T47D (cell line): ENCODE data around the gene TMEM131L.
"Not testable (repeated sequence)": the region's sequence is repeated elsewhere in the genome, so short reads cannot be mapped to it uniquely, and the experiment has no call there.

ENCODE experiments used
- DNase-seq, 2 experiments: peaks; one replicate each; pipeline versions ENCODE4 v3.0.0 to v3.0.0-alpha.2; 2011 to 2012; ENCODE audit warnings: low read depth in 1 of 2, low spot score in 1 of 2
- JUND ChIP-seq: IDR thresholded peaks from 2 replicates; pipeline ENCODE4 v1.6.1; 2012; ENCODE audit warnings: low read depth
- in situ Hi-C: cut with HindIII; loops from 2 replicates; pipeline ENCODE4 v1.10.0; 2016; ENCODE audit warnings: low sequenced_read_pairs, low pct_unique_long_range_greater_than_20kb

Gene TMEM131L

GRCh38 chr4:153647975-153648374 lies 181.8 kb downstream of the TMEM131L start:
- no peak for TF ChIP-seq JUND
- no peak for DNase-seq
- in situ Hi-C loops, result no loop called here

DNA sequence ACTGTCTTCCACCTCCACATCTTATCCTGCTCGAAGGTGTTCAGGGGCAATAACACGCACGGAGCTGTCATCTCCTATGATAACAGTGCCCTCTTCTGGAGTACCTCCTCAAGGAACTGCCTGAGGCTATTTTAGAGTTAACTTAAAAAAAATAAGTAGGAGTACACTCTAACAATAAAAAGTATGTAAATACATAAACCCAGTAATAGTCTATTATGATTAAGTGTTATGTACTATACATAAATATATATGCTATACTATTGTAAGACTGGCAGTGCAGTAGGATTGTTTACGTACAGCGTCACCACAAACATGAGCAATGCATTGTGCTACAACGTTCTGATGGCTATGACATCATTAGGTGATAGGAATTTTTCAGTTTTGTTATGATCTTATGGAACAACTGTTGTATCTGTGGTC lies 183.4 kb downstream of the TMEM131L start:
- in situ Hi-C loops, result no loop called here
- DNase-seq, result peak in 1 of 2 experiments; percentile 40
- TF ChIP-seq JUND, result no peak

DNA sequence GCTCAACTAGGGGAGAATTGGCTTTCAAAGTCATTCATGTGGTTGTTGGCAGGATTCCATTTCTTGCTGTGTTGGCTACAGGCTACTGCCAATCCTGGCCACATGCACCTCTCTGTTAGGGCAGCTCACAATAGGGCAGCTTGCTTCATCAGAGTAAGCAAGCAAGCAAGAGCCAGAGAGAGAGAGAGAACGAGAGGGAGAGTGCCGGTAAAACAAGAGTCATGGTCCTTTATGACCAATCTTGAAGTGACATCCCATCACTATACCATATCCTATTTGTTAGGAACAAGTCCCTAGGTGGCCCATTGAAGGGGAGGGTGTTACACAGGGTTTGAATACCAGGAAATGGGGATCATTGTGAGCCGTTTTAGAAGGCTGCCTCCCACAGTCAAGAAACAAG lies 185.0 kb downstream of the TMEM131L start:
- DNase-seq, result no peak
- in situ Hi-C loops, result no loop called here
- no peak for TF ChIP-seq JUND

DNA sequence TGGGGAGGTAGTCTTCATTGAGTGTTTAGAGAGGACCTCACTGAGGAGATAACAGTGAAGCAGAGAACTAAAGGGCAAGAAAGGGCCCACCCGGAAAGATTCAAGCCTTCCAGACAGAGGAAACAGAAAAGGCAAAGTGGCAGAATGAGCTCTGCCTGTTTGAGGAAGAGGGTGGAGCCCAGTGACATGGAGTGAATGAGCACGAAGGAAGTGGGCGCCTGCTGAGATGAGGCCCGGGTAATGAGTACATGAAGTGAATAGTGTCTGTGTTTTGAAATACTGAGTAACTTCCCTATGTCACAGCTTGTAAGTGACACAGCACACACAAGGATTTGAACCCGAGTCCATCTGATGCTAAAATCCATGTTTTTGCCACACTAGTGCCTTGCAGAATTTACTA lies 185.4 kb downstream of the TMEM131L start:
- in situ Hi-C loops, result no loop called here
- TF ChIP-seq JUND, result no peak
- DNase-seq, result no peak

DNA sequence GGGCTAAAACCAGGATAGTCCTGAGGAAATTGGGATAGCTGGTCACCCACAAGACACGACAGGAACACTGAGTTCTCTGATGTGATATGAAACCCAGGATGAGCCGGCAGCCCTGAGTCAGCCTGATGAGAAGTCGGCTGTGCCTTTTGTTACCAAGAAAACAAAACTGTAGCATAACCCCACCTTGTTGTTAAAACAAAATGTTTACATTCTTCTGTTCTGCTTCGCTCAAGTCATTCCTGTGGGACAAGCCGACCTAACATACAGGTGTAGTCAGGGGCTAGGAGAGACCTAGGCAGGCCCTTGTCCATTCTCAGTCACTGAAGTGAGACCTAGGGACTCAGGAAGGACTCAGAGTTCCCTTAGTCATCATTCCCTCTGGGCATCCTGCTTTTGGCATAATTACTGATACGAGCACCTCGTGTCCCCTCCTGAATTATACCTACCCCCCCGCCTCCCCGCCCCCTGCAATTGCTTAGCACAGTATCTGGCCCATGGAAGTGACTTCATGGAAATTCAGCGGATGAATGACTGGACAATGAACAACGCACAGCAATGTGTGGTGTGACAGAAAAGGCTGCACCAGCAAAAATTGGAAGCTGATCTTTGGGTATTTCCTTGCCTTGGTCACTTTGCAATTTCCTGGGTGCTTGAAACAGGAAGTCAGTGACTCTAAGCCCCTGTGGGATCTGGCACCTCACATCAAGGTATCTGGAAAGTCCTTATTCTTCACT lies 186.1 kb downstream of the TMEM131L start:
- in situ Hi-C loops, result no loop called here
- DNase-seq, result no peak
- TF ChIP-seq JUND, result no peak

GRCh38 chr4:153655002-153655541 lies 188.9 kb downstream of the TMEM131L start:
- in situ Hi-C loops, result no loop called here
- no peak for DNase-seq
- no peak for TF ChIP-seq JUND

DNA sequence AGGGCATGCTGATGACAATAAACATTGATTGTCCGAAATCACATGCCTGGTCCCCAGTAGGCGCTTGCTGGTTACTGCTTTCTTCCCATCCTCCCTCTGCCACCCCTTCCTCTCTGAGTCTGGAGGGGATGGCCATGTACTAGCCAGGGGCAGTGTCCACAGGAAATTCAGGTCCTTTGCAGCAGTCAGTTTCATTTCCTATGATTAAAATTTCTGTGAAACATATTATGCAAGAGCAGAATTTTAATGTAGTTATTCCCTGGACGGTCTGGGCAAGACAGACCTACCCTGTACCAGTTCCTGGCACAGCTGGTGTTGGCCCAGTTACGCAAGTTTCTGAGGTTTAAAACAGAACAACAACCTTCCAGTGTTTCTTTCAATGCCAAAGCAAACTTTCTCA lies 189.8 kb downstream of the TMEM131L start:
- no peak for DNase-seq
- in situ Hi-C loops, result no loop called here
- TF ChIP-seq JUND, result no peak

GRCh38 chr4:153661215-153661822 lies 195.2 kb downstream of the TMEM131L start:
- no peak for DNase-seq
- in situ Hi-C loops, result no loop called here
- no peak for TF ChIP-seq JUND

DNA sequence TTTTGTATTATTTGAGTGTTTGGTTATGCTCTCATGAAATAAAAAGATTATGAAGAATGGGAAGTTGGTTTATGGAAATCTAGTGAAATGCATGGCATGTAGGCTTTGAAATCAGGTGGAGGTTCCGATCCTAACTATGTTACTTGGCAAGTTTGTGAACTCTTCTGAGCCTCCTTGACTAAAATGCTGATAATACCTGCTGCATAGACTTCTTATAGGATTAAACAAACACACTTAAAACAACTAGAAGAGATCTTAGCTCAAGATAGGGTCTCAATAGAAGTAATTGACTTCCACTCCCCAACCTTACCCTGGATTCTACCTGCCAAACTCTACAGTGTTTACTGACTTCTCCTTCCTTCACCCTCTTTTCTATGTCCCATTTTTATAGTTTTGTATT lies 195.7 kb downstream of the TMEM131L start:
- no peak for DNase-seq
- no peak for TF ChIP-seq JUND

DNA sequence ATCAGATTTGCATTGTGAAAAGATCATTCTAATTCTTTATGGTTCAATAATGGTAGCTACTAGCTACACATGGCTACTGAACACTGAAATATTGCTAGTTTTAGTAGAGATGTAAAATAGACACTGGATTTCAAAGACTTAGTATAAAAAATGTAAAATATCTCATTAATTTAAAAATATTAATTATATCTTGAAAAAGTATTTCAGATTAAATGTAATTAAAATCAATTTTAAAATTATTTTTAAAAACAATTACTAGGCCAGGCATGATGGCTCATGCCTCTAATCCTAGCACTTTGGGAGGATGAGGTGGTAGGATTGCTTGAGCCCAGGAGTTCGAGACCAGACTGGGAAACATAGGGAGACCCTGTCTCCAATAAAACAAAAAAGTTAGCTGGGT lies 197.5 kb downstream of the TMEM131L start:
- in situ Hi-C loops, result no loop called here
- no peak for TF ChIP-seq JUND
- DNase-seq, result no peak

More for the DNA sequence above, 195.7 kb downstream of the TMEM131L start:
- in situ Hi-C loops, result no loop called here

- in situ Hi-C loops, DNase-seq: not testable (repeated sequence)
Observed at GRCh38 chr4:153666505-153666904, 200.3 kb downstream of the TMEM131L start.

DNA sequence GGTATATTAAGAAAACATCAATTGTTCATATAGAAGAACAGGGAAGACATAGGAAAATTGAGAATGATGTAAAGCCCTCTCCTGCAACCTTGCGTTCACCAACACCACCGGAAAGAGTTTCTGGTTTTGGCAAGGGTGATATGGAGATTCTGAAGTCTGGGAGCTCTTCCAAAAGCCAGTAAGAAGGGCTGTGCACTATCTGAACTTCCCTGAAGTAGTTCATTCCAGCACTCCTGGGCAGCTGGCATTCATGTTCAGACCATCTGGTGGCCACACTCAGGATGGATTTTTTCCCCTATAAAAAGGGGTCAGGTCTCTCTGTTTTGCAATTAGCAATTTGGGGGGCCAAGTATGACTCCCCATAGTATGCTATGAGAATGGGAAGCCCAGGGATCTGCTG lies 202.5 kb downstream of the TMEM131L start:
- DNase-seq, result no peak
- no peak for TF ChIP-seq JUND
- in situ Hi-C loops, result no loop called here

GRCh38 chr4:153669838-153670237 lies 203.7 kb downstream of the TMEM131L start:
- in situ Hi-C loops, result no loop called here
- no peak for DNase-seq
- no peak for TF ChIP-seq JUND
